ENCODE measurements around the gene PHIP.
"Not testable (repeated sequence)": the region's sequence is repeated elsewhere in the genome, so short reads cannot be mapped to it uniquely, and the experiment has no call there.

PHIP gene

GRCh38 chr6:78911218-78911940 is 166.7 kb downstream of the PHIP start:
- DNase-seq = no peak

- DNase-seq = no peak
Measured at GRCh38 chr6:78910591-78911171, 167.4 kb downstream of the PHIP start.

GRCh38 chr6:78910010-78910409 is 168.0 kb downstream of the PHIP start:
- DNase-seq = no peak

- no peak for DNase-seq
Measured at GRCh38 chr6:78909391-78909790, 168.7 kb downstream of the PHIP start.

GRCh38 chr6:78908621-78909020 is 169.4 kb downstream of the PHIP start:
- DNase-seq = no peak

GRCh38 chr6:78896227-78896626 is 181.8 kb downstream of the PHIP start:
- no peak for DNase-seq

GRCh38 chr6:78889901-78890300 is 188.2 kb downstream of the PHIP start:
- DNase-seq = not testable (repeated sequence)
